ENCODE data around the gene ZPBP. TPM values are rescaled to one million over a fixed set of nuclear protein-coding genes. Genes with fewer than 3 reads are reported as not detected.
A peak's percentile ranks its signal among the peaks of the same experiment; 100 is the strongest.
"Not testable (repeated sequence)": the region's sequence is repeated elsewhere in the genome, so short reads cannot be mapped to it uniquely, and the experiment has no call there.

ZPBP gene
- total RNA-seq, 1 donor from 2014 or later, result not detected

DNA sequence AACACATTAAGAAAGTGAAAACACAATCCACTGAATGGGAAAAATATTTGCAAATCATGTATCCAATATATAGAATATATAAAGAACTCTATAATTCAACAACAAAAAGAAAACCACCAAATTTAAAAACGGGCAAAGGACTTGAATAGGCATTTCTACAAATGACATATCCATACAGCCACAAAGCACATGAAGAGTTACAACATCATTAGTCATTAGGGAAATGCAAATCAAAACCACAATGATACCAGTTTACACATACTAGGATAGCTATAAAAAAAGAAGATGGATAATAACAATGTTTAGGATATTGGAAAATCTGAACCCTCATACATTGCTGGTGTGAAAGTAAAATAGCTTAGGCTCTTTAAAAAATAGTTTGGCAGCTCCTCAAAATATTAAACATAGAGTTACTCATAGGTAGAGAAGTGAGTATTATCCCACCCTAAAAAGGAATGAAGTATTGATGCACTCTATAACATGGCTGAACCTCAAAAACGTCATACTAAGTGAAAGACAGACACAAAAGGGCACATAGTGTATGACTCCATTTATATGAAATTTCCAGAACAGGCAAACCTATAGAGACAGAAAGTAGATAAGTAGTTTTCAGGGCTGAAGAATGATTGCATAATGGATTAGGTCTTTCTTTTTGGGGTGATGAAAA is 4.5 kb downstream of the ZPBP start:
- Mint-ChIP-seq H3K36me3 (ENCODE audit: low read depth) (no peaks in the 10 kb centered on the region), H3K4me1 (ENCODE audit: low read depth) (peaks cover 4% of the 10 kb centered on the region)

GRCh38 chr7:50085344-50085743 is 7.7 kb downstream of the ZPBP start:
- H3K4me3 Mint-ChIP-seq, result no peak overlapping the region
- peaks cover 31% of the 10 kb centered on the region for H3K27me3 Mint-ChIP-seq (ENCODE audit: insufficient read depth)
- no peaks in the 10 kb centered on the region for H3K36me3 Mint-ChIP-seq (ENCODE audit: low read depth)
- no peaks in the 10 kb centered on the region for H3K9me3 Mint-ChIP-seq
- no peaks in the 10 kb centered on the region for H3K4me1 Mint-ChIP-seq (ENCODE audit: low read depth)
- no peak for DNase-seq (ENCODE audit: low spot score)
- no peak overlapping the region for H3K27ac Mint-ChIP-seq
- intact Hi-C loops (cut with micrococcal nuclease), result no loop called here

More for the DNA sequence above, 4.5 kb downstream of the ZPBP start:
- intact Hi-C loops (cut with micrococcal nuclease), result no loop called here
- H3K27ac Mint-ChIP-seq, result no peak overlapping the region
- DNase-seq (ENCODE audit: low spot score), result no peak
- H3K27me3 Mint-ChIP-seq (ENCODE audit: insufficient read depth), result peaks cover 18% of the 10 kb centered on the region
- no peak overlapping the region for H3K4me3 Mint-ChIP-seq
- no peaks in the 10 kb centered on the region for H3K9me3 Mint-ChIP-seq

- no peak overlapping the region for H3K4me3 Mint-ChIP-seq
- DNase-seq (ENCODE audit: low spot score), result no peak
- H3K36me3 Mint-ChIP-seq (ENCODE audit: low read depth), result no peaks in the 10 kb centered on the region
- intact Hi-C loops (cut with micrococcal nuclease), result no loop called here
- peaks cover 31% of the 10 kb centered on the region for H3K9me3 Mint-ChIP-seq
- peaks cover 29% of the 10 kb centered on the region for H3K27me3 Mint-ChIP-seq (ENCODE audit: insufficient read depth)
- H3K27ac Mint-ChIP-seq, result no peak overlapping the region
- peaks cover 20% of the 10 kb centered on the region for H3K4me1 Mint-ChIP-seq (ENCODE audit: low read depth)
These were observed 20.0 kb downstream of the ZPBP start for GRCh38 chr7:50073093-50073492.

GRCh38 chr7:50069613-50070012 is 23.4 kb downstream of the ZPBP start:
- H3K27ac Mint-ChIP-seq, result peak overlapping the region; percentile 5
- no peak for DNase-seq (ENCODE audit: low spot score)
- peak overlapping the region; percentile 78 for H3K4me3 Mint-ChIP-seq
- peaks cover 9% of the 10 kb centered on the region for H3K27me3 Mint-ChIP-seq (ENCODE audit: insufficient read depth)
- H3K9me3 Mint-ChIP-seq, result peaks cover 29% of the 10 kb centered on the region
- H3K4me1 Mint-ChIP-seq (ENCODE audit: low read depth), result peaks cover 20% of the 10 kb centered on the region
- no peaks in the 10 kb centered on the region for H3K36me3 Mint-ChIP-seq (ENCODE audit: low read depth)
- intact Hi-C loops (cut with micrococcal nuclease), result no loop called here

- peak; percentile 10 for DNase-seq (ENCODE audit: low spot score)
- intact Hi-C loops (cut with micrococcal nuclease), result no loop called here
- H3K9me3 Mint-ChIP-seq, result peaks cover 24% of the 10 kb centered on the region
- H3K36me3 Mint-ChIP-seq (ENCODE audit: low read depth), result no peaks in the 10 kb centered on the region
- peaks cover 8% of the 10 kb centered on the region for H3K27me3 Mint-ChIP-seq (ENCODE audit: insufficient read depth)
- peaks cover 20% of the 10 kb centered on the region for H3K4me1 Mint-ChIP-seq (ENCODE audit: low read depth)
- H3K27ac Mint-ChIP-seq, result peak overlapping the region; percentile 10
- H3K4me3 Mint-ChIP-seq, result peak overlapping the region; percentile 78
These were observed 24.0 kb downstream of the ZPBP start for GRCh38 chr7:50068850-50069551.

- Mint-ChIP-seq H3K9me3 (peaks cover 19% of the 10 kb centered on the region), H3K27ac (no peak overlapping the region), H3K4me3 (no peak overlapping the region), H3K4me1 (ENCODE audit: low read depth) (peaks cover 20% of the 10 kb centered on the region), H3K27me3 (ENCODE audit: insufficient read depth) (peaks cover 11% of the 10 kb centered on the region), H3K36me3 (ENCODE audit: low read depth) (no peaks in the 10 kb centered on the region)
- no peak for DNase-seq (ENCODE audit: low spot score)
- intact Hi-C loops (cut with micrococcal nuclease), result no loop called here
These were observed 25.0 kb downstream of the ZPBP start for GRCh38 chr7:50068026-50068425.

DNA sequence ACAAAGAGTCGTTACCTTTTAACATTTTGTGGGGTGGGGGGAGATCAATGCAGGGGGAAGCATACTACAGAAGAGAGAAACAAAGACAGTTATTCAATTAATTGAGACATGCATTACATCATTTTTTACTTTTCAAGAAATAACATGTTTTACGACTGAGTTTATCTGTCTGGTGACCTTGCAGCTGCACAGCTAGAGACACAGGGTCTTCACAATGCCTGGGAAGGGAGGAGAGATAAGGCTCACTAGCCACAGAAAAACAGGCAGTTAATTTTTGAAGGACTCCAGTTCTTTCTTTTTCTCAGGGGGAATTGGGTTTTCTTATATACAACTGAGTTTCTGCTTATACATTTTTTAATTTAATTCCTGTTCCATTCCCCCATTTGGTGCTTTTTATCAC is 30.1 kb downstream of the ZPBP start:
- Mint-ChIP-seq H3K9me3 (peaks cover 6% of the 10 kb centered on the region), H3K27me3 (ENCODE audit: insufficient read depth) (peaks cover 15% of the 10 kb centered on the region), H3K4me3 (no peak overlapping the region), H3K4me1 (ENCODE audit: low read depth) (no peaks in the 10 kb centered on the region), H3K36me3 (ENCODE audit: low read depth) (no peaks in the 10 kb centered on the region), H3K27ac (no peak overlapping the region)
- no peak for DNase-seq (ENCODE audit: low spot score)
- intact Hi-C loops (cut with micrococcal nuclease), result no loop called here

GRCh38 chr7:50056131-50056530 is 36.9 kb downstream of the ZPBP start:
- no peak for DNase-seq (ENCODE audit: low spot score)
- H3K4me3 Mint-ChIP-seq, result no peak overlapping the region
- no peaks in the 10 kb centered on the region for H3K36me3 Mint-ChIP-seq (ENCODE audit: low read depth)
- no peaks in the 10 kb centered on the region for H3K9me3 Mint-ChIP-seq
- no peak overlapping the region for H3K27ac Mint-ChIP-seq
- no peaks in the 10 kb centered on the region for H3K4me1 Mint-ChIP-seq (ENCODE audit: low read depth)
- intact Hi-C loops (cut with micrococcal nuclease), result no loop called here
- peaks cover 14% of the 10 kb centered on the region for H3K27me3 Mint-ChIP-seq (ENCODE audit: insufficient read depth)

DNA sequence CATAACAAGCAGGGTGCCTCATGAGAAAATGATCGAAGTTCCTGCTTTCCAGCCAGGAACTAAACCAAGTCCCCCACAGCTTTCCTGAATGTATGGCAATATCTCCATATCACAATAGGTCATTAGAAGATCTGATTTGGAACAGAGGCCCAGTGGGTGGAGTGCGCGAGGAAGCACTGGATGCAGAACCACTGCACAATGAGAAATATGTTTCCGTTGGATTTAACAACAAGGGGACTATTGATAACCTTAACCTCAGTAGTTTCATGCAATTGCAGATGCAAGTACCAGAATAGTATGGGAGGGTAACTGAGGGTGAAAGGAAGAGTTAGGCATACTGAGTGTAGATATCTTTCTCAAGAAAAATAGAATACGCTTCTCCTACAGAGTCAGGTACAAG is 45.3 kb downstream of the ZPBP start:
- Mint-ChIP-seq H3K27me3 (ENCODE audit: insufficient read depth) (peaks cover 6% of the 10 kb centered on the region), H3K36me3 (ENCODE audit: low read depth) (no peaks in the 10 kb centered on the region), H3K4me3 (no peak overlapping the region), H3K4me1 (ENCODE audit: low read depth) (no peaks in the 10 kb centered on the region), H3K27ac (no peak overlapping the region), H3K9me3 (peaks cover 10% of the 10 kb centered on the region)
- intact Hi-C loops (cut with micrococcal nuclease), result no loop called here
- DNase-seq (ENCODE audit: low spot score), result no peak

DNA sequence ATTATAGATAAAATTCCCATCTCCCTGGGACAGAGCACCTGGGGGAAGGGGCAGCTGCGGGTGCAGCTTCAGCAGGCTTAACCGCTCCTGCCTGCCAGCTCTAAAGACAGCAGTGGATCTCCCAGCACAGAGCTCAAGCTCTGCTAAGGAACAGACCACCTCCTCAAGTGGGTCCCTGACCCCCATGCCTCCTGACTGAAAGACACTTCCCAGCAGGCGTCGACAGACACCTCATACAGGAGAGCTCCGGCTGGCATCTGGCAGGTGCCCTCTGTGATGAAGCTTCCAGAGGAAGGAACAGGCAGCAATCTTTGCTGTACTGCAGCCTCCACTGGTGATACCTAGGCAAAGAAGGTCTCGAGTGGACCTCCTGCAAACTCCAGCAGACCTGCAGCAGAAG is 51.9 kb downstream of the ZPBP start:
- H3K27me3 Mint-ChIP-seq (ENCODE audit: insufficient read depth); H3K9me3 Mint-ChIP-seq; H3K4me3 Mint-ChIP-seq; intact Hi-C loops (cut with micrococcal nuclease); H3K36me3 Mint-ChIP-seq (ENCODE audit: low read depth); H3K4me1 Mint-ChIP-seq (ENCODE audit: low read depth); H3K27ac Mint-ChIP-seq; DNase-seq (ENCODE audit: low spot score): not testable (repeated sequence)

GRCh38 chr7:50037086-50037485 is 56.0 kb downstream of the ZPBP start:
- H3K27ac Mint-ChIP-seq, result no peak overlapping the region
- intact Hi-C loops (cut with micrococcal nuclease), result no loop called here
- H3K4me1 Mint-ChIP-seq (ENCODE audit: low read depth), result no peaks in the 10 kb centered on the region
- no peaks in the 10 kb centered on the region for H3K27me3 Mint-ChIP-seq (ENCODE audit: insufficient read depth)
- no peaks in the 10 kb centered on the region for H3K36me3 Mint-ChIP-seq (ENCODE audit: low read depth)
- no peaks in the 10 kb centered on the region for H3K9me3 Mint-ChIP-seq
- H3K4me3 Mint-ChIP-seq, result no peak overlapping the region
- no peak for DNase-seq (ENCODE audit: low spot score)

GRCh38 chr7:50022991-50023390 is 70.1 kb downstream of the ZPBP start:
- Mint-ChIP-seq H3K36me3 (ENCODE audit: low read depth) (no peaks in the 10 kb centered on the region), H3K4me3 (no peak overlapping the region), H3K9me3 (no peaks in the 10 kb centered on the region), H3K27ac (no peak overlapping the region), H3K27me3 (ENCODE audit: insufficient read depth) (peaks cover 14% of the 10 kb centered on the region), H3K4me1 (ENCODE audit: low read depth) (no peaks in the 10 kb centered on the region)
- no peak for DNase-seq (ENCODE audit: low spot score)
- intact Hi-C loops (cut with micrococcal nuclease), result no loop called here

DNA sequence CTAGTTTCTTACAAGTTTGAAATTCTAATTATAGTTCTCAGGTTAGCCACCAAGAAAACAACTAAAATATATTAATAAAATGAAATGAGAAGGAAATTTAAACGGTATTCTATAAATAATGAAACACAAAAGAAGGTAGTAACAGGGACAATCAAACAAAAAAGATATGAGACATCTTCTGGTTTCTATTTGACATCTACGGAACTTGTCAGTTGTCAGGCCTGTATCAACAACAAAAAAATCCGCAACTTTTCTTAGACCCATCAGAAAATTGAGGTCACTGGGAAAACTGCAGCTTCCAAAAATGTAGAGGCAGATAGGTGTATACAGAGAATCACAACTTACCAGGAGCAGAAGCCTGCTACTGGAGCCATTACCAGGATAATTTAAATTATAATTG is 70.6 kb downstream of the ZPBP start:
- DNase-seq (ENCODE audit: low spot score), result no peak
- H3K4me3 Mint-ChIP-seq, result no peak overlapping the region
- no peak overlapping the region for H3K27ac Mint-ChIP-seq
- no peaks in the 10 kb centered on the region for H3K9me3 Mint-ChIP-seq
- no peaks in the 10 kb centered on the region for H3K36me3 Mint-ChIP-seq (ENCODE audit: low read depth)
- intact Hi-C loops (cut with micrococcal nuclease), result no loop called here
- peaks cover 15% of the 10 kb centered on the region for H3K27me3 Mint-ChIP-seq (ENCODE audit: insufficient read depth)
- H3K4me1 Mint-ChIP-seq (ENCODE audit: low read depth), result no peaks in the 10 kb centered on the region

Measured in activated T-helper 1 cell treated with anti-CD3 and anti-CD28 coated beads, Interleukin-12 subunit alpha, Interleukin-12 subunit beta, Interleukin-2, Interleukin-4 antibody, amounts not matched to agents 30 ng/mL and 10 ng/mL and 1 ng/mL, durations not matched to agents 14 hours and 24 hours and 36 hours (primary cell).